SH-SY5Y (cell line): ENCODE data around the gene CRYBG1.

Experiments
- GATA2 ChIP-seq: IDR thresholded peaks from 2 replicates; pipeline ENCODE4 v1.6.1; 2011; ENCODE audit warnings: mild to moderate bottlenecking, low read depth, low read length
- GATA3 ChIP-seq: IDR thresholded peaks from 2 replicates; pipeline ENCODE4 v1.6.1; 2011; ENCODE audit warnings: low read depth, mild to moderate bottlenecking, low read length, moderate library complexity

DNA sequence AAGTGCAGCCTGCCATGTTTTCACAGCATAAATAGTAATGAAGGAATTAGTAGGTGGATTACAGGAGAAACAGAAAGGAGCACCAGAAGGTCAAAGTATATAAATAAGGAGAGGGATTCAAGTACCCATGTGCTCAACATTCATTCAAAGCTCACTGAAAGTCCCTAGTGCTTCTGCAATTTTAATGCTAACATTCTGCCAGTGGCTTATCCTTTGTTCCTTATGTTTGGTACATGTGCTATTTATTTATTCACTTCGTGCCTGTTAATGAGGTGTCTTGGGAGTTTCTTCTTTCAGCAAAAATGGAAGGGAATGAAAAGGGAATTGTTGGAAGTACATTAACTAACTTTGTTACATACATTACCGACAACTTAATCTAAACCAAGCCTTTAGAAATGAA is 105.7 kb downstream of the CRYBG1 start:
- TF ChIP-seq GATA2: no peak
- TF ChIP-seq GATA3: no peak
